GM20000 (cell line): ENCODE results near the gene IFT88.

ENCODE experiments used
- DNase-seq: peaks from one replicate; pipeline ENCODE4 v3.0.0; 2012; ENCODE audit warnings: low spot score
- CTCF ChIP-seq: IDR thresholded peaks from 2 replicates; pipeline ENCODE4 v1.5.1; 2012; ENCODE audit warnings: mild to moderate bottlenecking, control low read depth; ENCODE audit errors: extremely low read depth, missing control alignments

Gene IFT88

GRCh38 chr13:20566898-20567874, at the start of gene IFT88:
Gene IFT88, plus strand, starts transcription at chr13:20567157. Its CDS starts 7,229 bp downstream, at chr13:20574386.
- no peak for TF ChIP-seq CTCF
- DNase-seq, result peak; percentile 92

- no peak for DNase-seq
- no peak for TF ChIP-seq CTCF
These were observed 48.3 kb upstream of the IFT88 start for GRCh38 chr13:20518660-20519100.

GRCh38 chr13:20519875-20520274, 47.1 kb upstream of the IFT88 start:
- no peak for DNase-seq
- TF ChIP-seq CTCF, result no peak

GRCh38 chr13:20521364-20522115, 45.4 kb upstream of the IFT88 start:
- DNase-seq, result no peak
- TF ChIP-seq CTCF, result no peak

GRCh38 chr13:20525144-20525600, 41.8 kb upstream of the IFT88 start:
- peak; percentile 33 for DNase-seq

More at GRCh38 chr13:20525144-20525600, 41.8 kb upstream of the IFT88 start:
- TF ChIP-seq CTCF, result no peak
